ENCODE results near the gene ZNF518A. TPM values are rescaled to one million over a fixed set of nuclear protein-coding genes. Genes with fewer than 3 reads are reported as not detected.
A peak's percentile ranks its signal among the peaks of the same experiment; 100 is the strongest.

The ZNF518A gene
- total and polyA plus RNA-seq, 2 donors (not counting 1 experiment from before 2014, with no cell fraction given) = 7.9 to 34.8 TPM

GRCh38 chr10:96131621-96132020 is 1.5 kb downstream of the ZNF518A start:
- H3K9ac ChIP-seq (ENCODE audit: low read length) = no peak overlapping the region
- peaks cover 9 to 35% of the 10 kb centered on the region in 2 experiments for H3K36me3 ChIP-seq (replicated peaks in 1 of 2; ENCODE audit: control extremely low read depth in 1 of 2, control insufficient read depth in 1 of 2, extremely low read depth in 1 of 2, insufficient read depth in 2 of 2, low read length in 1 of 2)
- TF ChIP-seq CTCF (IDR thresholded peaks at IDR 0.05) = no peak
- no peak for TF ChIP-seq EZH2 (IDR thresholded peaks at IDR 0.05; ENCODE audit: borderline replicate concordance, insufficient read depth, low read depth, low read length, poor library complexity, severe bottlenecking)
- H3K4me3 Mint-ChIP-seq = peak overlapping the region; percentile 42
- H4K20me1 ChIP-seq (ENCODE audit: control insufficient read depth, insufficient read depth, low read length, poor library complexity, severe bottlenecking) = no peaks in the 10 kb centered on the region
- intact Hi-C loops (cut with micrococcal nuclease) = no loop called here
- peaks cover 0 to 19% (median 4%) of the 10 kb centered on the region in 4 experiments for H3K27me3 ChIP-seq (replicated peaks in 1 of 4; ENCODE audit: control extremely low read depth in 1 of 4, control insufficient read depth in 3 of 4, insufficient read depth in 4 of 4, low read length in 3 of 4)
- no peak overlapping the region for H3K4me3 ChIP-seq (ENCODE audit: control extremely low read depth in 1 of 5, extremely low read depth in 1 of 5, insufficient read depth in 1 of 5, low read depth in 2 of 5, low read length in 4 of 5)
- ChIA-PET POLR2A (no interaction called here), CTCF (no interaction called here)
- no peak overlapping the region for H3K27ac Mint-ChIP-seq
- ATAC-seq (ENCODE audit: low read depth) (no peak), DNase-seq (no peak)
- no peaks in the 10 kb centered on the region for H3K9me3 Mint-ChIP-seq (ENCODE audit: insufficient read depth)
- peak overlapping the region; percentile 78 for H3K4me2 ChIP-seq (replicated peaks; ENCODE audit: low read depth, low read length, poor library complexity, severe bottlenecking)
- no CpG with 5 or more reads among the region's 3 CpGs for WGBS (ENCODE audit: insufficient coverage)
- peaks cover 0 to 8% (median 1%) of the 10 kb centered on the region in 3 donors for H3K9me3 ChIP-seq (ENCODE audit: control extremely low read depth in 1 of 3, control insufficient read depth in 2 of 3, insufficient read depth in 1 of 3, low read length in 2 of 3)
- peaks cover 20% of the 10 kb centered on the region for H3K4me1 Mint-ChIP-seq
- H3K4me1 ChIP-seq (ENCODE audit: control insufficient read depth in 2 of 2, insufficient read depth in 2 of 2, low read length in 2 of 2) = peaks cover 12 to 14% of the 10 kb centered on the region in 2 donors
- no peak overlapping the region for H3K27ac ChIP-seq (ENCODE audit: low read length in 2 of 2)
- H3K27me3 Mint-ChIP-seq = peaks cover 20% of the 10 kb centered on the region
- no peak overlapping the region for H2AFZ ChIP-seq (ENCODE audit: insufficient read depth, low read depth, low read length, poor library complexity, severe bottlenecking)
- H3K79me2 ChIP-seq (ENCODE audit: control insufficient read depth, insufficient read depth, low read length) = peaks cover 23% of the 10 kb centered on the region

- TF ChIP-seq EZH2 (IDR thresholded peaks at IDR 0.05; ENCODE audit: borderline replicate concordance, insufficient read depth, low read depth, low read length, poor library complexity, severe bottlenecking) (no peak), CTCF (IDR thresholded peaks at IDR 0.05) (no peak)
- Histone ChIP-seq H3K9me3 (ENCODE audit: control extremely low read depth in 1 of 3, control insufficient read depth in 2 of 3, insufficient read depth in 1 of 3, low read length in 2 of 3) (peaks cover 0 to 8% (median 1%) of the 10 kb centered on the region in 3 donors), H3K9ac (ENCODE audit: low read length) (no peak overlapping the region), H3K27ac (ENCODE audit: low read length in 2 of 2) (no peak overlapping the region), H3K4me2 (replicated peaks; ENCODE audit: low read depth, low read length, poor library complexity, severe bottlenecking) (no peak overlapping the region), H3K4me3 (ENCODE audit: control extremely low read depth in 1 of 5, extremely low read depth in 1 of 5, insufficient read depth in 1 of 5, low read depth in 2 of 5, low read length in 4 of 5) (no peak overlapping the region), H2AFZ (ENCODE audit: insufficient read depth, low read depth, low read length, poor library complexity, severe bottlenecking) (no peak overlapping the region), H3K79me2 (ENCODE audit: control insufficient read depth, insufficient read depth, low read length) (peaks cover 23% of the 10 kb centered on the region), H3K36me3 (replicated peaks in 1 of 2; ENCODE audit: control extremely low read depth in 1 of 2, control insufficient read depth in 1 of 2, extremely low read depth in 1 of 2, insufficient read depth in 2 of 2, low read length in 1 of 2) (peaks cover 18 to 47% of the 10 kb centered on the region in 2 experiments), H4K20me1 (ENCODE audit: control insufficient read depth, insufficient read depth, low read length, poor library complexity, severe bottlenecking) (no peaks in the 10 kb centered on the region), H3K27me3 (replicated peaks in 1 of 4; ENCODE audit: control extremely low read depth in 1 of 4, control insufficient read depth in 3 of 4, insufficient read depth in 4 of 4, low read length in 3 of 4) (peaks cover 0 to 7% (median 0%) of the 10 kb centered on the region in 4 experiments), H3K4me1 (ENCODE audit: control insufficient read depth in 2 of 2, insufficient read depth in 2 of 2, low read length in 2 of 2) (peaks cover 12 to 14% of the 10 kb centered on the region in 2 donors)
- no peak overlapping the region for H3K27ac Mint-ChIP-seq
- no peaks in the 10 kb centered on the region for H3K9me3 Mint-ChIP-seq (ENCODE audit: insufficient read depth)
- H3K27me3 Mint-ChIP-seq = peaks cover 5% of the 10 kb centered on the region
- ChIA-PET POLR2A (no interaction called here), CTCF (no interaction called here)
- H3K4me1 Mint-ChIP-seq = peaks cover 20% of the 10 kb centered on the region
- intact Hi-C loops (cut with micrococcal nuclease) = no loop called here
- no peak for DNase-seq
- no peak for ATAC-seq (ENCODE audit: low read depth)
- no peak overlapping the region for H3K4me3 Mint-ChIP-seq
Measured at GRCh38 chr10:96133135-96133534, 3.0 kb downstream of the ZNF518A start.
